Left renal pelvis (tissue), 4 donors: ENCODE measurements around the gene DMD. TPM values are rescaled to one million over a fixed set of nuclear protein-coding genes. Genes with fewer than 3 reads are reported as not detected.

ENCODE experiments used
- DNase-seq, 4 donors: peaks; one replicate each; pipeline ENCODE4 v3.0.0-alpha.2; 2013; ENCODE audit warnings: low read depth in 4 of 4, low spot score in 3 of 4
- polyA plus RNA-seq, 4 donors: library from polyadenylated mRNA; unstranded; fragments of 120-200 nt; gene quantifications; one replicate each; pipeline ENCODE4 v1.2.1, GENCODE V29; 2013; ENCODE audit not compliant: insufficient read length in 4 of 4

Gene DMD
- polyA plus RNA-seq, 4 donors, result 17.2 to 31.2 (median 20.1) TPM

GRCh38 chrX:32525234-32525633 lies 686.1 kb downstream of the DMD start:
- no peak for DNase-seq

- DNase-seq, result no peak
Observed at GRCh38 chrX:32524385-32524784, 687.0 kb downstream of the DMD start.

GRCh38 chrX:32520789-32521188 lies 690.6 kb downstream of the DMD start:
- DNase-seq, result no peak

- no peak for DNase-seq
Observed at GRCh38 chrX:32514986-32515385, 696.4 kb downstream of the DMD start.

GRCh38 chrX:32501606-32502005 lies 709.7 kb downstream of the DMD start:
- no peak for DNase-seq

GRCh38 chrX:32496671-32497070 lies 714.7 kb downstream of the DMD start:
- no peak for DNase-seq

GRCh38 chrX:32495855-32496254 lies 715.5 kb downstream of the DMD start:
- no peak for DNase-seq

GRCh38 chrX:32489125-32489524 lies 722.2 kb downstream of the DMD start:
- DNase-seq, result no peak

- DNase-seq, result no peak
Observed at GRCh38 chrX:32483534-32484136, 727.7 kb downstream of the DMD start.

- DNase-seq, result no peak
Observed at GRCh38 chrX:32480019-32480418, 731.3 kb downstream of the DMD start.

- DNase-seq, result no peak
Observed at GRCh38 chrX:32472364-32472763, 739.0 kb downstream of the DMD start.

- no peak for DNase-seq
Observed at GRCh38 chrX:32455704-32456103, 755.6 kb downstream of the DMD start.

- no peak for DNase-seq
Observed at GRCh38 chrX:32451954-32452695, 759.2 kb downstream of the DMD start.

GRCh38 chrX:32448945-32449344 lies 762.4 kb downstream of the DMD start:
- no peak for DNase-seq

GRCh38 chrX:32448320-32448719 lies 763.0 kb downstream of the DMD start:
- DNase-seq, result no peak

- no peak for DNase-seq
Observed at GRCh38 chrX:32447640-32448039, 763.7 kb downstream of the DMD start.

- DNase-seq, result no peak
Observed at GRCh38 chrX:32443841-32444240, 767.5 kb downstream of the DMD start.

- DNase-seq, result no peak
Observed at GRCh38 chrX:32421266-32421665, 790.1 kb downstream of the DMD start.

GRCh38 chrX:32408389-32408788 lies 803.0 kb downstream of the DMD start:
- DNase-seq, result no peak

- no peak for DNase-seq
Observed at GRCh38 chrX:32397562-32398216, 813.7 kb downstream of the DMD start.

GRCh38 chrX:32395878-32396277 lies 815.5 kb downstream of the DMD start:
- no peak for DNase-seq

GRCh38 chrX:32392655-32393054 lies 818.7 kb downstream of the DMD start:
- DNase-seq, result no peak
